NCI-H2029 (cell line): Measurements from ENCODE around the gene INTS7.
"Not testable (repeated sequence)": the region's sequence is repeated elsewhere in the genome, so short reads cannot be mapped to it uniquely, and the experiment has no call there.

Experiments used
- DNase-seq: peaks from one replicate; lab custom pipeline; 2025; lab: John Stamatoyannopoulos, UW

The INTS7 gene

GRCh38 chr1:211978596-211978995 lies 56.8 kb downstream of the INTS7 start:
- no peak for DNase-seq

GRCh38 chr1:211975152-211975941 lies 60.0 kb downstream of the INTS7 start:
- DNase-seq: no peak

GRCh38 chr1:211973541-211973940 lies 61.8 kb downstream of the INTS7 start:
- no peak for DNase-seq

- DNase-seq: no peak
Observed at GRCh38 chr1:211968200-211968834, 67.0 kb downstream of the INTS7 start.

GRCh38 chr1:211967704-211968103 lies 67.7 kb downstream of the INTS7 start:
- DNase-seq: no peak

GRCh38 chr1:211965108-211965805 lies 70.1 kb downstream of the INTS7 start:
- DNase-seq: no peak

- DNase-seq: no peak
Observed at GRCh38 chr1:211959680-211960079, 75.7 kb downstream of the INTS7 start.

GRCh38 chr1:211959221-211959620 lies 76.1 kb downstream of the INTS7 start:
- no peak for DNase-seq

- not testable (repeated sequence) for DNase-seq
Observed at GRCh38 chr1:211954028-211954427, 81.3 kb downstream of the INTS7 start.

- not testable (repeated sequence) for DNase-seq
Observed at GRCh38 chr1:211953543-211953942, 81.8 kb downstream of the INTS7 start.

GRCh38 chr1:211952299-211952698 lies 83.1 kb downstream of the INTS7 start:
- no peak for DNase-seq

GRCh38 chr1:211951856-211952255 lies 83.5 kb downstream of the INTS7 start:
- peak; percentile 34 for DNase-seq

- DNase-seq: no peak
Observed at GRCh38 chr1:211948377-211948776, 87.0 kb downstream of the INTS7 start.

GRCh38 chr1:211947396-211948295 lies 87.7 kb downstream of the INTS7 start:
- DNase-seq: peak; percentile 22

- DNase-seq: no peak
Observed at GRCh38 chr1:211944733-211945500, 90.4 kb downstream of the INTS7 start.

- no peak for DNase-seq
Observed at GRCh38 chr1:211942583-211942982, 92.8 kb downstream of the INTS7 start.

- DNase-seq: no peak
Observed at GRCh38 chr1:211939876-211940468, 95.4 kb downstream of the INTS7 start.

GRCh38 chr1:211938561-211938997 lies 96.8 kb downstream of the INTS7 start:
- no peak for DNase-seq

GRCh38 chr1:211937422-211937821 lies 97.9 kb downstream of the INTS7 start:
- DNase-seq: not testable (repeated sequence)

GRCh38 chr1:211935448-211935970 lies 99.8 kb downstream of the INTS7 start:
- DNase-seq: no peak
